ENCODE data around the gene CXXC1.
"Not testable (repeated sequence)": the region's sequence is repeated elsewhere in the genome, so short reads cannot be mapped to it uniquely, and the experiment has no call there.

The CXXC1 gene

DNA sequence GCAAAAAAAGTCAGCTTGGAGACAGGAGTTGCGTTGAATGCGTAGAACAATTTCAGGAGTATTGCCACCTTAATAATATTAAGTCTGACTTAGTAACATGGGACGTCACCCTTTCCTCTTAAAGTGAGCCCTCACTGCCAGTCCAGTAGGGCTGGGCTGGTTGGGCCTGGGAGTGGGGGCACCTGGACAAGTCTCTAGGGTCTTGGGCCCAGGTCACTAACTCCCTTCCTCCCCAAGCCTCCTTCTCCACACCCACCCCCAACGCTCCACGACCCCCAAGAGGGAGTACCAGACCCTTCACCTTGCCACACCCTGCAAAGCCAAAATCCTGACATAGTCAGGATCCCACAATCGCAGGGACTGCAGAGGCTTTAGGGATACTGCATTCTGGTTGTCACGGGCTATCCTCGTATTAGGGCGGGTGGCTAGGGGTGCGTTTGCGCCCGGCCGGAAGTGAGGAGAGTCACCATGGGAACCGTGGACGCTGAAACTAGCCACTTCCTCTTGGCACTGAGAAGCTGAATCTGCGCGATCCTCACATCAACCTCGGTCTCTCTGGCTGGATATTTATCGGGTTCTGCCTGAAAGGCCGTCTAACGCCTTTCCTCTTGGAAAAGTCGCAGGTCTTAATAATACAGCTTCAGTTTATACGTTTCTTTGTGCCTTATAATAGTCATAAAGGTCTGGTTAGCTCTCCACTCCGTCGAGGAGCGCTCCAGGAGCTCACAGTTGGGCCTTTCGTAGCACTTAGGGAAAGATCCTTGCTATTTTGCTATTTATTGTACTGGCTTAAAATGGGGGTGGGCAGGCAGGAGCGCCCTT is 10.3 kb upstream of the CXXC1 start:
- no peak for FAIRE-seq

- no peak for FAIRE-seq
Observed at GRCh38 chr18:50293039-50293438, 5.5 kb upstream of the CXXC1 start.

DNA sequence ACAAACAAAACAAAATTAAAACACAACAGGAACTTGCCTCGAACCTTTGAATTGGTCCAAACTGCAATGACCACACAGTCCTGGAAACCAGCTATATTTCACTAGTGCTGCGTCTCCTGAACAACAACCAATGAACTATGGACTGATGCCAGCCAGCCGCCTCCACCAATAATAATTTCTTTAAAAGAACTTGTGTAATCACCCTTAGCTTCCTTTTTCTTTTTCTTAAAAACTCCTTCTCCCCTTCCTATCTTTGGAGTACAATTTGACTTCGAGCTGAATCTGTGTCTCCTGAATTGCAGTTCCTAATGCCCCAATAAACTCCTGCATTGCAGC is 1.6 kb upstream of the CXXC1 start:
- no peak for FAIRE-seq

DNA sequence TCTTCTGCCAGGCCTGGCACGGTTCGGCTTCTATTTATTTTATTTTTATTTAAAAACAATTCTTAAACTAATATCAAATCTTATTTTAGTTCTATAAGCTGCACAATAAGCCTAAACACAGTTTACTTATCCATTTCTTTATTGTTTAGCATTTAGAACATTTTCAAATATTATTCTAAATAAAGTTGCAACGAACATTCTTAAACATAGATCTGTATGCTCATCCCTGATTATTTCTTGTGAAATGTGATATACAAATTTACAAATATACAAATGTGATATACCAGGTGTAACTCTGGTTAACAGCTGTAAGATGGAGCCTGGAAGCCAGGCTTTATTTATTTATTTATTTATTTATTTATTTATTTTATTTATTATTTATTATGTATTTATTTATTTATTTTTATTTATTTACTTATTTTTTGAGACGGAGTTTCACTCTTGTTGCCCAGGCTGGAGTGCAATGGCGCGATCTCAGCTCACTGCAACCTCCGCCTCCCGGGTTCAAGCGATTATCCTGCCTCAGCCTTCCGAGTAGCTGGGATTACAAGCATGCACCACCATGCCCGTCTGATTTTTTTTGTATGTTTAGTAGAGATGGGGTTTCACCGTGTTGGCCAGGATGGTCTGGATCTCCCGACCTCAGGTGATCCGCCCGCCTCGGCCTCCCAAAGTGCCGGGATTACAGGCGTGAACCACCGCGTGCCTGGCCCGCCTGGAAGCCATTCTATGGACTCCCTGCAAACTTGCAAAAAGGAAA is 1.0 kb upstream of the CXXC1 start:
- FAIRE-seq, result not testable (repeated sequence)

GRCh38 chr18:50287028-50287440 is 458 bp downstream of the CXXC1 start:
- FAIRE-seq, result no peak

DNA sequence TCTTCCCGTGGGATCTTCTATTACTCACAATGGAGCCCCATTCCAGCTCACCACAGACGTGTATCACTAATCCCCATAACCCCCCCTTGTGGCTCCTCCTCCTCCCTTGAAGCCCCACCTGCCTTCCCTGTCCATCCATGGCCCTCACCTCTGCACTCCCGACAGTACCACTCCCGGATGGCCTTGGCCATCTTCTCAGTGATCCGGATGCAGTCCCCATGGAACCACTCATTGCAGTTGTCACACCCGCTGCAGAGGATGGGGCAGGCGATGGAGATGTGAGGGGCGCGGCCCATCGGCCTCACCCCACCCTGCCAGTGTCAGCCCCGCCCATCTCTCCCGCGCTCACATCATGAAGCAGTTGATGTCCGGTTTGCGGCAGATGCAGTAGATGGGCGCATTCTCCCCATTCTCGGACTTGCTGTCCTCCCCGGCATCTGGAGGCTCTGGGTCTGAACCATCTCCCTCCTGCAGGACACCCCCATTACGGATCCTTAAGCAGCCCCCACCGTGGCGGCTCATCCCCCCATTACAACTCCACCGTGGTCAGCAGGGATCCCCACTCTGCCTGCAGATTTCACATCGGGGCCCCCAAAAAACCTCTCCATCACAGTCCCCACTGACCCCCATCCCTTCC is 983 bp downstream of the CXXC1 start:
- no peak for FAIRE-seq

DNA sequence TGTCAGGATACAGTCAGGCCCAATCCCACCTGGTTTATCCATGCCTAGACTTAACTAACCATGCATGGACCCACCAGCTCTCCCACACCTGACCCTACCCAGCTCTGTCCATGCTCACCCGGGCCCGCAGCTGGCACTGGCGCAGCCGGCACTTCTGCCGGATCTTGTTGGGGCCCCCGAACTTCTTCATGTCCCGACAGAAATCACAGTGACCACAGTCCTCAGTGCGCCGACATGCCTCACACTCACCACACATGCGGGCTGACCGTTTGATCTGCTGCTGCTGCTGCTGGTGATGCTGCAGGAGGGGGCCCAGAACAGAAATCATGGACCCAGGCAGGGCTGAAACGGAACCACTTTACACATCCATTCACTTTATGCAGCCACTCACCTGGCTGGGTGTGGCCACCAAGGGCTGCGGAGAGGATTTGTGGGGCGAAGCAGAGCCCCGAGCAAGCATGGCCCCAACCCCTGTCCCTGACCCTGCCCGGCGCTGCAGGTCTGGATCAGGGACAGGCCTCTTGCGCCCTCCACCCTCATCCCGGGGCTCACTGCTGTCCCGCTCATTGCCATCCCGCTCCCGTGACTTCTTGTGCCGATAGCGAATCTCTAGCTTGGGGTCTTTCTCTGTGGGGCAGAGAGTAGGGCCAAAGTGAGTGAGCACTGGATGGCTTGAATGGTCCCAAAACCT is 1.7 kb downstream of the CXXC1 start:
- FAIRE-seq, result no peak

DNA sequence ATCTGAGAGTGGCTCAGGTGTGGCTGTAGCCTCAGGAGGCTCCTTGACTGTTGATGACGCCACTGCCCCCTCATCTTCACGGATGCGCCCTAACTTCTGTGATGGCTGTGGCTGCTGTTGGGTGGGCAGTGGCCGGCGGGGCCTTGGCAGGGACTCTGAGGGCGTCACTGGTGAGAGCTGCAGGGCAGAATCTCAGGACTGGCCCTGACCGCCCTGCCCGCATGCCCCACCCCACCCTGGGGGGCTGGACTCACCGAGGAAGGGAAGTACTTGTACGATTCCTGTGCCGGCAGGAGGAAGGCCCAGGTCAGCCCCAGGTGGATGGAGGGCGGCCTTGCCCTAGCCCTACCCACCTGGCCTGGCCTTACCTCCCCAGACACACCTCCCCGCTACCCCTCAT is 2.4 kb downstream of the CXXC1 start:
- no peak for FAIRE-seq

DNA sequence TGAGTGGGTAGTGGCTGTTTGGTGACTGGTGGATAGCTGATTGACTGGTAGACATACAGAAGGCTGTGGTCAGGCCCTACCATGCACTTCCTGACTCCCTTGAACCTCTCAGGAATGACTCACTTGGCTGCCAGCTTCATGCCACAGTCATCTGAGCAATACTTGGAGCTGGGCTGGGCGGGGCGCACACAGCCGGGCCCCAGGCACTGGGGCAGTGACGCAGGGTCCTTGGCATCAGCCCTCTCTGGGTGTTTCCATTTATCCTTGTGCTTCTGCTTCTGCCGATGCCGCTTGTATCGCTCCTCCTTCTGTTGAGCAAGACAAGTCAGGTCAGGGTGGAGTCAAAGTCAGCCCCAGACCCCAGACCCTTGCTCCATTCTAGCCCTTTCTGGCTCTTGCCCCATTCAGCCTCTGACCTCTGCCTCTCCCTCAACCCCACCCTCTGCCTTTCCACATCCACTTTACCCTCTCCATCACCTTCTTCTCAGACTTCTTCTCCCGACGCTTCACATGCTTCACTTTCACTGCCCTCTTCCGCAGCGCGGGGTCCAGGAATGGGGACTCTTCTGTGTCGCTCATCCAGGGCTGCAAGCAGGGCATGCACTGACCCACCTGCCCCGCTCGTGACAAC is 3.1 kb downstream of the CXXC1 start:
- FAIRE-seq, result no peak

DNA sequence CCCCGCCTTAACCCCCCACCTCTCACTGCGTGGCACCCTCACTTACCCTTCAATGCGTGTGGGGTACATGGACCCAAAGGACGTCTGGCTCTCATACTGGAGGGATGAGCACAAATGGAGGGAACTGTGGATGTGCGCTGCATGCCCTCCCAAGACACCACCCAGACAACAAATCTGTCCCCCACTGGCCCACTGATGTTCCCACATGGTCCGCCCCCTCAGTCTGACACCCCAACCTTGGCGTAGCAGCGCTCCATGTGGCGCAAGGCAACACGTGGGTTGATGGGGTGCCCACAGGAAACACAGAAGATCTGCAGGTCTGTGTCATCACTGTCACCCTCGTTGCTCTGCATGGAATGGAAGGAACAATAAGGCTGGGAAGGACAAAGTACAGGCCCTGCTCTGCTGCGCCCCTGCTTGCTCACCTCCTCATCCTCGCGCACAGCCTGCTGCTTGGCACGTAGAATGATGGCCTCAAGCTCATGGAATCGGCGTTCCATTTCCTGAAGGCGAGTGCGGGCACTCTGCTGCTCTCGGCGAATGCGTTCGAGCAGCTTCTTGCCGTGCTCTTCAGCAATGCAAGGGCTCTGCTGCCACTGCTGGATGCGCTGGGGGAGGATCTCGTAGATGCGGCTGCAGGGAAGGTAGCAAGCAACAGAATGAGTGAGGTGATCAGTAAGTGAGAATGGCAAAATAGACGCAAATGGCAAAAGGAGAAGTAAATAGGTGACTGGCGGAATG is 3.9 kb downstream of the CXXC1 start:
- no peak for FAIRE-seq

- FAIRE-seq, result no peak
Observed at GRCh38 chr18:50282521-50283335, 4.8 kb downstream of the CXXC1 start.

- no peak for FAIRE-seq
Observed at GRCh38 chr18:50281972-50282520, 5.4 kb downstream of the CXXC1 start.

DNA sequence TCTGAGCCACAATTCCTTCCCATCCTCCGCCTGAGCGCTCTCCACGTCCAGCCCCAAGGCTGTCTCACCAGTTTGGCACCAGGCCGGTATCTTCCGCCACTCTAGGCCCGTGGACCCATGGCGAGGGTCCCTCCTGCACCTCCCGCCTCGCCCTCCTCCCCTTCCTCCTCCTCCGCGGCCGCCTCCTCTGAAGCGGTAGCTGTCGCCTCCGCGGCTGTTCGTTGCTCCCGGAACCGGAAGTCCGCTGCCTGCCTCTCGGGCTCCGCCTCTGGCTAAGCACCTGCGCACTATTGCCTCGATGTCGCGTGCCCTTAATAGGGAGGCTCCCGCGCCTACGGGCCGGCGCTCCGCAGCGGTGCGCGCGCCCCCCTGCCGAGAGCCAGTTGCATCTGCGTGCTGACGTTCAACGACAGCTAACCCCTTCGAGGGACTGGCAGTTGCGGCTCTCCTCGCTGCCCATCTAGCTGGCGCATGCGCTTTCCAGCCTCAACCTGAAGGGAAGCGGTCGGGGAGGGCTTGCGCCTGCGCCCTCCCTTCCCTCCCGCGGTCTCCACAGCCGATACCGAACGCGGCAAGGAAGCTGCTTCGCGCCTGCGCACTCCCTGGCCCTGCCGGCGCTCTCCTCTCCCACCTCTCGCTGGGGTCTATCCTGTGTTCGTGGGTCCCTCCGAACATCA is 6.1 kb downstream of the CXXC1 start, which contains the start of gene MBD1:
MBD1 (minus strand) TSS at position 229 of the 677 bp plus-strand sequence. CDS start 1,531 bp downstream, outside the sequence.
- peak; percentile 94 for FAIRE-seq

- FAIRE-seq, result no peak
Observed at GRCh38 chr18:50280707-50281294, 6.7 kb downstream of the CXXC1 start.

DNA sequence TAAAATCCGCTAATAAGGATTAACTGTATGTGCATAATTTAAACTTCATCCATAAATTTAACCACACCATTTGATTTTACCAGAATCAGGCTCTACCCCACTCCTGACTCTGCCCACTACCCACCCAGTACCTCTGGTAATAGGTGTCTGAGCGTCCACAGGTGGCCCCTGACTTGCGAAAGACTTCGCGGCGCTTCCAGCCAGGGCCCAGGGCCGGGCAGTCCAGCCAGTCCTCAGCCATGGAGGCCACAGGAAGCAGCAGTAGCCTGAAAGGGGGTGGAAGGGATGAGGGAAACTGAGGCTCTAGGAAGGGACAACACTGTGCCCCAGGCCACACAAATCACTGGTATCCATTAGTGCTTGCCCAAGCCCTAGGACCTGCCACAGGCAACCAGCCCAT is 7.7 kb downstream of the CXXC1 start:
- no peak for FAIRE-seq

DNA sequence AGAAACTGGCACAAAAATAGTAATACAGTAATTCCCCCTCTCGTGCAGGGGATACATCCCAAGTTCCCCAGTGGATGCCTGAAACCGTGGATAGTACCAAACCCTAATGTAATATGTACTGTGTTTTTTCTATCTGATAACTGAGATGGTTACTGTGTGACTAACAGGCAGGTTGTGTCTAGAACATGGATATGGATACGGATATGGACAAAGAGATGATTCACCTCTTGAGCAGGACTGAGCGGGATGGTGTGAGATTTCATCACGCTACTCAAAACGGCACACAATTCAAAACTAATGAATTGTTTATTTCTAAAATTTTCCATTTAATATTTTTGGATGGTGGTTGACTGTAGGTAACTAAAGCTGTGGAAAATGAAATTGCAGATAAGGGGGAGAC is 9.6 kb downstream of the CXXC1 start:
- no peak for FAIRE-seq

GRCh38 chr18:50276452-50276851 is 11.0 kb downstream of the CXXC1 start:
- no peak for FAIRE-seq

DNA sequence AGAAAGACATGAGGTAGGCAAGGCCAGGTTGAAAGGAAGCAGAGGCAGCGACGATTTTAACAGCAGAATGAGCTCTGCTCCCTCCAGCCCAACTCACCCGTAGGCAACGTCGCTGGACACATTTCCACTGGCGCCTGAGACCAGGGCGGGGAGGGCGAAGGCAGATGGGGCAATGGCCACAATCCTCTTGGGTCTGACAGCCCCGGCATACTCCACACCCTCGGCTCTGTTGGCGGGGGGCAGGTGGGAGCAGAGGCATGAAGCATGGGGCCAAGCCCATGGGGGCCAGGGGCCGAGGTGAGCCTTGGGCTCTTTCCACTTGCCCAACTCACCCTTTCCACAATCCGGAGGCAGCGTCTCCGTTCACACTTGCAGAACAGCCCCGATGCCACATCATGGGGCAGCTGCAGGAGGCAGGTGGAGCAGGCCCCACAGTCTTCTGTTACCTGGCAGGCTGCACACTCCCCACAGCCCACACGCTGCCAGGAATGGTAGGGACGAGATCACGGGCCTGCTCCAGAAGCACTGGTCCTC is 11.9 kb downstream of the CXXC1 start:
- FAIRE-seq, result no peak

- FAIRE-seq, result no peak
Observed at GRCh38 chr18:50274941-50275340, 12.6 kb downstream of the CXXC1 start.

Data from G401.6 (cell line).